GM18907 (cell line): ENCODE data around the gene ODAD4.
"Not testable (repeated sequence)": the region's sequence is repeated elsewhere in the genome, so short reads cannot be mapped to it uniquely, and the experiment has no call there.

Source experiments
- ATAC-seq: cut with Tn5 transposase; IDR thresholded peaks from one replicate; pipeline ENCODE4 v1.9.1; 2021; ENCODE audit warnings: mild to moderate bottlenecking, moderate library complexity; ENCODE audit not compliant: unreplicated experiment

The ODAD4 gene

GRCh38 chr17:41913798-41914197 lies 16.6 kb upstream of the ODAD4 start:
- ATAC-seq: no peak

GRCh38 chr17:41914358-41914766 lies 16.1 kb upstream of the ODAD4 start:
- no peak for ATAC-seq

- ATAC-seq: no peak
Observed at GRCh38 chr17:41915020-41915419, 15.4 kb upstream of the ODAD4 start.

GRCh38 chr17:41915566-41915965 lies 14.9 kb upstream of the ODAD4 start:
- ATAC-seq: no peak

- no peak for ATAC-seq
Observed at GRCh38 chr17:41917192-41917591, 13.2 kb upstream of the ODAD4 start.

- peak; percentile 11 for ATAC-seq
Observed at GRCh38 chr17:41917679-41918313, 12.6 kb upstream of the ODAD4 start.

GRCh38 chr17:41918314-41919164 lies 11.9 kb upstream of the ODAD4 start, which contains the start of gene ACLY:
ACLY (minus strand) TSS chr17:41918951; CDS start chr17:41913873, 5,078 bp downstream.
- ATAC-seq: peak; percentile 91

GRCh38 chr17:41919165-41919817 lies 11.1 kb upstream of the ODAD4 start:
- ATAC-seq: peak; percentile 12

- no peak for ATAC-seq
Observed at GRCh38 chr17:41919840-41920579, 10.4 kb upstream of the ODAD4 start.

- ATAC-seq: no peak
Observed at GRCh38 chr17:41920580-41920955, 9.8 kb upstream of the ODAD4 start.

GRCh38 chr17:41925991-41926590 lies 4.3 kb upstream of the ODAD4 start:
- ATAC-seq: no peak

GRCh38 chr17:41928693-41929251 lies 1.6 kb upstream of the ODAD4 start:
- ATAC-seq: no peak

GRCh38 chr17:41930833-41931156 lies 378 bp downstream of the ODAD4 start:
- not testable (repeated sequence) for ATAC-seq

GRCh38 chr17:41931715-41932114 lies 1.3 kb downstream of the ODAD4 start:
- not testable (repeated sequence) for ATAC-seq

GRCh38 chr17:41932816-41933389 lies 2.5 kb downstream of the ODAD4 start:
- no peak for ATAC-seq

- no peak for ATAC-seq
Observed at GRCh38 chr17:41935641-41936040, 5.2 kb downstream of the ODAD4 start.

- no peak for ATAC-seq
Observed at GRCh38 chr17:41937970-41938954, 7.8 kb downstream of the ODAD4 start.

GRCh38 chr17:41939044-41939692 lies 8.8 kb downstream of the ODAD4 start:
- no peak for ATAC-seq
